ENCODE data around the gene U2AF2.

DNA sequence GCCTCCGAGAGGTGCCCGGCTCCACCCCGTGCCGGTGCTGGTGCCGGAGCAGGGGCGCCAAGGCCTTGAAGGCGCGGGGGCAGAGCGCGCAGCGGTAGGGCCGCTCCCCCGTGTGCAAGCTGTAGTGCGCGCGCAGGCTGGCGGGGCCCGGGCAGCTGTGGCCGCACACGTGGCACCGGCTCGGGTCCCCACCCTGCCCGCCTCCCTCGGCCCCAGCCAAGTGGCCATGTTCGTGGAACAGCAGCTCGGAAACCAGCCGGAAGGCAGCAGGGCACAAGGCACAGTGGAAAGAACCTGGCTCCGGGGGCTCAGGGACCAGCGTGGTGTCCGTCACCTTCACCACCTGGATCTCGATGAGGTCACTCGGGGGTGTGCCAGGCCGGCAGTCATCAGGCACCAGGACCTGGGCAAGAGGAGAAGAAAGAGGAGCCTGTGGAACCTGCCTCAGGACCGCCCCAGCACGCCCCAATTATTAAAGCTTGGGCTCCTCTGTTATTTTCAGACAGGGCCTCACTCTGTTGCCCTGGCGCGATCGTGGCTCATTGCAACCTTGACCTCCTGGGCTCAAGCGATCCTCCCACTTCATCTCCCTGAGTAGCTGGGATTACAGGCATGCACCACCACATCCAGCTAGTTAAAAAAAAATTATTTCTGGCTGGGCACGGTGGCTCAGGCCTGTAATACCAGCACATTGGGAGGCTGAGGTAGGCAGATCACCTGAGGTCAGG lies 32.4 kb upstream of the U2AF2 start:
- TF ChIP-seq, protein P1, sequence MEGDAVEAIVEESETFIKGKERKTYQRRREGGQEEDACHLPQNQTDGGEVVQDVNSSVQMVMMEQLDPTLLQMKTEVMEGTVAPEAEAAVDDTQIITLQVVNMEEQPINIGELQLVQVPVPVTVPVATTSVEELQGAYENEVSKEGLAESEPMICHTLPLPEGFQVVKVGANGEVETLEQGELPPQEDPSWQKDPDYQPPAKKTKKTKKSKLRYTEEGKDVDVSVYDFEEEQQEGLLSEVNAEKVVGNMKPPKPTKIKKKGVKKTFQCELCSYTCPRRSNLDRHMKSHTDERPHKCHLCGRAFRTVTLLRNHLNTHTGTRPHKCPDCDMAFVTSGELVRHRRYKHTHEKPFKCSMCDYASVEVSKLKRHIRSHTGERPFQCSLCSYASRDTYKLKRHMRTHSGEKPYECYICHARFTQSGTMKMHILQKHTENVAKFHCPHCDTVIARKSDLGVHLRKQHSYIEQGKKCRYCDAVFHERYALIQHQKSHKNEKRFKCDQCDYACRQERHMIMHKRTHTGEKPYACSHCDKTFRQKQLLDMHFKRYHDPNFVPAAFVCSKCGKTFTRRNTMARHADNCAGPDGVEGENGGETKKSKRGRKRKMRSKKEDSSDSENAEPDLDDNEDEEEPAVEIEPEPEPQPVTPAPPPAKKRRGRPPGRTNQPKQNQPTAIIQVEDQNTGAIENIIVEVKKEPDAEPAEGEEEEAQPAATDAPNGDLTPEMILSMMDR (IDR thresholded peaks at IDR 0.05), result no peak
- no peak for TF ChIP-seq SREBF2 (IDR thresholded peaks at IDR 0.05)
- no peak for TF ChIP-seq EP300 (IDR thresholded peaks at IDR 0.05)
- no peak for TF ChIP-seq MAFK (IDR thresholded peaks at IDR 0.05; ENCODE audit: partially characterized antibody)
- TF ChIP-seq, protein P2, sequence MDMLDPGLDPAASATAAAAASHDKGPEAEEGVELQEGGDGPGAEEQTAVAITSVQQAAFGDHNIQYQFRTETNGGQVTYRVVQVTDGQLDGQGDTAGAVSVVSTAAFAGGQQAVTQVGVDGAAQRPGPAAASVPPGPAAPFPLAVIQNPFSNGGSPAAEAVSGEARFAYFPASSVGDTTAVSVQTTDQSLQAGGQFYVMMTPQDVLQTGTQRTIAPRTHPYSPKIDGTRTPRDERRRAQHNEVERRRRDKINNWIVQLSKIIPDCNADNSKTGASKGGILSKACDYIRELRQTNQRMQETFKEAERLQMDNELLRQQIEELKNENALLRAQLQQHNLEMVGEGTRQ (IDR thresholded peaks at IDR 0.05), result no peak
- TF ChIP-seq POLR2A (IDR thresholded peaks at IDR 0.05; ENCODE audit: low read length), result no peak
- no peak for TF ChIP-seq REST (IDR thresholded peaks at IDR 0.05)
- TF ChIP-seq PBX3 (IDR thresholded peaks at IDR 0.05), result no peak
